CD8-positive, alpha-beta memory T cell (primary cell): ENCODE data around the gene CASP3. TPM values are rescaled to one million over a fixed set of nuclear protein-coding genes. Genes with fewer than 3 reads are reported as not detected.

ENCODE experiments used
- CTCF ChIA-PET: fragments of 350-600 bp; sonication (Branson Sonifier 250); formaldehyde crosslinking; loops from one replicate; lab custom pipeline; 2021; ENCODE audit warnings: antibody characterized with exemption; lab: Charles Lee
- POLR2A ChIA-PET: fragments of 350-600 bp; sonication (Branson Sonifier 250); formaldehyde crosslinking; loops from one replicate; lab custom pipeline; 2021; ENCODE audit warnings: antibody characterized with exemption; lab: Charles Lee
- DNase-seq, 5 donors: peaks; one replicate each; pipeline versions ENCODE4 v3.0.0 to v3.0.0-alpha.2; 2020 to 2022; ENCODE audit warnings: mixed read lengths in 1 of 5
- H3K27ac ChIP-seq: one replicate; pipeline ENCODE4 v1.7.0; 2013; ENCODE audit warnings: low read depth, mild to moderate bottlenecking, low read length, moderate library complexity
- H3K27me3 ChIP-seq: 2 replicates; pipeline ENCODE4 v1.7.0; 2013; ENCODE audit warnings: low read length, mild to moderate bottlenecking; ENCODE audit not compliant: insufficient read depth, poor library complexity, severe bottlenecking
- H3K36me3 ChIP-seq: 2 replicates; pipeline ENCODE4 v1.7.0; 2013; ENCODE audit warnings: mild to moderate bottlenecking, low read length, moderate library complexity; ENCODE audit not compliant: insufficient read depth
- H3K4me1 ChIP-seq: 2 replicates; pipeline ENCODE4 v1.7.0; 2013; ENCODE audit warnings: mild to moderate bottlenecking, low read length, moderate library complexity; ENCODE audit not compliant: insufficient read depth
- H3K4me3 ChIP-seq: 2 replicates; pipeline ENCODE4 v1.7.0; 2013; ENCODE audit warnings: mild to moderate bottlenecking, low read length
- H3K9me3 ChIP-seq: 2 replicates; pipeline ENCODE4 v1.7.0; 2013; ENCODE audit warnings: mild to moderate bottlenecking, low read length
- H3K27ac Mint-ChIP-seq, 8 donors: one replicate each; pipeline ENCODE4 v1.8.0; 2020 to 2021; ENCODE audit warnings: mixed read lengths in 8 of 8, mild to moderate bottlenecking in 6 of 8, inconsistent platforms in 3 of 8, moderate library complexity in 3 of 8
- H3K27me3 Mint-ChIP-seq, 2 donors: one replicate each; pipeline ENCODE4 v1.8.0; 2020 to 2021; ENCODE audit warnings: mixed read lengths in 2 of 2, mild to moderate bottlenecking in 1 of 2, moderate library complexity in 1 of 2
- H3K36me3 Mint-ChIP-seq, 3 donors: one replicate each; pipeline ENCODE4 v1.8.0; 2020 to 2021; ENCODE audit warnings: mixed read lengths in 3 of 3, inconsistent platforms in 1 of 3, mild to moderate bottlenecking in 1 of 3
- H3K4me1 Mint-ChIP-seq, 3 donors: one replicate each; pipeline ENCODE4 v1.8.0; 2020 to 2021; ENCODE audit warnings: mixed read lengths in 3 of 3, inconsistent platforms in 1 of 3, mild to moderate bottlenecking in 1 of 3
- H3K4me3 Mint-ChIP-seq, 7 donors: one replicate each; pipeline ENCODE4 v1.8.0; 2020 to 2021; ENCODE audit warnings: mixed read lengths in 7 of 7, mild to moderate bottlenecking in 6 of 7, moderate library complexity in 4 of 7, inconsistent platforms in 2 of 7
- H3K9me3 Mint-ChIP-seq, 5 donors: one replicate each; pipeline ENCODE4 v1.8.0; 2020 to 2022; ENCODE audit warnings: mixed read lengths in 5 of 5, mild to moderate bottlenecking in 3 of 5, moderate library complexity in 2 of 5, inconsistent platforms in 1 of 5
- polyA plus RNA-seq: library from polyadenylated mRNA; unstranded; fragments of 300-500 nt; fragmentation: Illumina TruSeq; gene quantifications from one replicate; pipeline ENCODE4 v1.2.3, GENCODE V29; 2021
- total RNA-seq, 2 experiments: library from RNA; stranded (reverse); gene quantifications; one replicate each; pipeline ENCODE4 v1.2.3, GENCODE V29; 2021

Gene CASP3
- total and polyA plus RNA-seq, 3 experiments from 2014 or later = 7.1 to 77.1 (median 75.1) TPM

GRCh38 chr4:184688005-184688404 is 38.8 kb upstream of the CASP3 start:
- no peak for DNase-seq
- Mint-ChIP-seq H3K4me1 (peaks cover 3 to 9% (median 6%) of the 10 kb centered on the region in 3 donors), H3K4me3 (no peak overlapping the region), H3K36me3 (peaks cover 10 to 47% (median 11%) of the 10 kb centered on the region in 3 donors), H3K27me3 (no peaks in the 10 kb centered on the region), H3K27ac (no peak overlapping the region), H3K9me3 (no peaks in the 10 kb centered on the region)
- POLR2A ChIA-PET = no interaction called here
- Histone ChIP-seq H3K4me3 (no peak overlapping the region), H3K9me3 (no peaks in the 10 kb centered on the region), H3K36me3 (no peaks in the 10 kb centered on the region), H3K4me1 (no peaks in the 10 kb centered on the region), H3K27me3 (no peaks in the 10 kb centered on the region), H3K27ac (no peak overlapping the region)
- CTCF ChIA-PET = no interaction called here

- H3K27ac Mint-ChIP-seq = peak overlapping the region in 3 of 8 donors; percentile 0 to 30 (median 10)
Observed at GRCh38 chr4:184684491-184685189, 35.4 kb upstream of the CASP3 start.

GRCh38 chr4:184681916-184682315 is 32.7 kb upstream of the CASP3 start:
- DNase-seq = no peak
- Mint-ChIP-seq H3K27ac (no peak overlapping the region), H3K36me3 (peaks cover 0 to 28% (median 4%) of the 10 kb centered on the region in 3 donors), H3K4me3 (no peak overlapping the region), H3K27me3 (no peaks in the 10 kb centered on the region), H3K9me3 (no peaks in the 10 kb centered on the region), H3K4me1 (peaks cover 3 to 9% (median 6%) of the 10 kb centered on the region in 3 donors)
- ChIA-PET CTCF (no interaction called here), POLR2A (no interaction called here)
- H3K4me3 ChIP-seq = no peak overlapping the region
- H3K27ac ChIP-seq = no peak overlapping the region
- no peaks in the 10 kb centered on the region for H3K9me3 ChIP-seq
- no peaks in the 10 kb centered on the region for H3K36me3 ChIP-seq
- no peaks in the 10 kb centered on the region for H3K27me3 ChIP-seq
- H3K4me1 ChIP-seq = no peaks in the 10 kb centered on the region

More at GRCh38 chr4:184684491-184685189, 35.4 kb upstream of the CASP3 start:
- Histone ChIP-seq H3K27me3 (no peaks in the 10 kb centered on the region), H3K36me3 (no peaks in the 10 kb centered on the region), H3K9me3 (no peaks in the 10 kb centered on the region), H3K27ac (peak overlapping the region; percentile 51), H3K4me1 (no peaks in the 10 kb centered on the region), H3K4me3 (no peak overlapping the region)
- ChIA-PET CTCF (no interaction called here), POLR2A (no interaction called here)
- DNase-seq = no peak
- H3K4me3 Mint-ChIP-seq = no peak overlapping the region
- peaks cover 0 to 39% (median 7%) of the 10 kb centered on the region in 3 donors for H3K36me3 Mint-ChIP-seq
- no peaks in the 10 kb centered on the region for H3K27me3 Mint-ChIP-seq
- H3K4me1 Mint-ChIP-seq = peaks cover 3 to 9% (median 6%) of the 10 kb centered on the region in 3 donors
- H3K9me3 Mint-ChIP-seq = no peaks in the 10 kb centered on the region

- Histone ChIP-seq H3K27ac (no peak overlapping the region), H3K9me3 (no peaks in the 10 kb centered on the region), H3K4me3 (no peak overlapping the region), H3K4me1 (no peaks in the 10 kb centered on the region), H3K36me3 (no peaks in the 10 kb centered on the region), H3K27me3 (no peaks in the 10 kb centered on the region)
- H3K9me3 Mint-ChIP-seq = no peaks in the 10 kb centered on the region
- H3K4me1 Mint-ChIP-seq = peaks cover 3 to 9% (median 6%) of the 10 kb centered on the region in 3 donors
- POLR2A ChIA-PET = no interaction called here
- CTCF ChIA-PET = no interaction called here
- no peak overlapping the region for H3K27ac Mint-ChIP-seq
- H3K4me3 Mint-ChIP-seq = no peak overlapping the region
- H3K36me3 Mint-ChIP-seq = peaks cover 0 to 20% (median 3%) of the 10 kb centered on the region in 3 donors
- H3K27me3 Mint-ChIP-seq = no peaks in the 10 kb centered on the region
- no peak for DNase-seq
Observed at GRCh38 chr4:184680698-184681097, 31.5 kb upstream of the CASP3 start.

GRCh38 chr4:184675821-184676492 is 26.7 kb upstream of the CASP3 start:
- Histone ChIP-seq H3K4me1 (no peaks in the 10 kb centered on the region), H3K36me3 (no peaks in the 10 kb centered on the region), H3K27ac (no peak overlapping the region), H3K9me3 (no peaks in the 10 kb centered on the region), H3K4me3 (no peak overlapping the region), H3K27me3 (no peaks in the 10 kb centered on the region)
- ChIA-PET POLR2A (no interaction called here), CTCF (no interaction called here)
- Mint-ChIP-seq H3K27ac (peak overlapping the region in 2 of 8 donors; percentile 41 to 60), H3K27me3 (no peaks in the 10 kb centered on the region), H3K9me3 (no peaks in the 10 kb centered on the region), H3K36me3 (peaks cover 0 to 36% (median 12%) of the 10 kb centered on the region in 3 donors), H3K4me1 (no peaks in the 10 kb centered on the region), H3K4me3 (no peak overlapping the region)
- DNase-seq = no peak

- POLR2A ChIA-PET = no interaction called here
Observed at GRCh38 chr4:184675018-184675417, 25.8 kb upstream of the CASP3 start.

GRCh38 chr4:184674011-184674410 is 24.8 kb upstream of the CASP3 start:
- Mint-ChIP-seq H3K27ac (no peak overlapping the region), H3K4me1 (peaks cover 11 to 14% (median 13%) of the 10 kb centered on the region in 3 donors), H3K36me3 (peaks cover 0 to 42% (median 18%) of the 10 kb centered on the region in 3 donors), H3K4me3 (no peak overlapping the region), H3K9me3 (no peaks in the 10 kb centered on the region), H3K27me3 (no peaks in the 10 kb centered on the region)
- Histone ChIP-seq H3K4me1 (peaks cover 7% of the 10 kb centered on the region), H3K36me3 (no peaks in the 10 kb centered on the region), H3K27me3 (no peaks in the 10 kb centered on the region), H3K27ac (no peak overlapping the region), H3K4me3 (no peak overlapping the region), H3K9me3 (no peaks in the 10 kb centered on the region)
- ChIA-PET POLR2A (interaction anchor here (0.6 kb wide), 1 partner anchor 549 kb away, joined by 3 read pairs; no protein-coding TSS in a partner anchor), CTCF (no interaction called here)
- DNase-seq = no peak

More at GRCh38 chr4:184675018-184675417, 25.8 kb upstream of the CASP3 start:
- Mint-ChIP-seq H3K27me3 (no peaks in the 10 kb centered on the region), H3K9me3 (no peaks in the 10 kb centered on the region), H3K36me3 (peaks cover 0 to 38% (median 12%) of the 10 kb centered on the region in 3 donors), H3K4me1 (peaks cover 1 to 4% (median 3%) of the 10 kb centered on the region in 3 donors), H3K4me3 (no peak overlapping the region), H3K27ac (no peak overlapping the region)
- Histone ChIP-seq H3K27me3 (no peaks in the 10 kb centered on the region), H3K4me3 (no peak overlapping the region), H3K4me1 (no peaks in the 10 kb centered on the region), H3K9me3 (no peaks in the 10 kb centered on the region), H3K27ac (no peak overlapping the region), H3K36me3 (no peaks in the 10 kb centered on the region)
- CTCF ChIA-PET = no interaction called here
- no peak for DNase-seq

- H3K9me3 Mint-ChIP-seq = no peaks in the 10 kb centered on the region
- CTCF ChIA-PET = interaction anchor here (0.7 to 1.0 kb wide), 2 partner anchors 10 to 62 kb away, joined by 3 to 4 read pairs; no protein-coding TSS in a partner anchor
Observed at GRCh38 chr4:184672741-184673140, 23.5 kb upstream of the CASP3 start.

More at GRCh38 chr4:184672741-184673140, 23.5 kb upstream of the CASP3 start:
- Histone ChIP-seq H3K27ac (no peak overlapping the region), H3K36me3 (no peaks in the 10 kb centered on the region), H3K4me1 (peaks cover 17% of the 10 kb centered on the region), H3K9me3 (no peaks in the 10 kb centered on the region), H3K27me3 (no peaks in the 10 kb centered on the region), H3K4me3 (no peak overlapping the region)
- H3K27ac Mint-ChIP-seq = peak overlapping the region in 1 of 8 donors; percentile 22
- no peak overlapping the region for H3K4me3 Mint-ChIP-seq
- DNase-seq = no peak
- H3K36me3 Mint-ChIP-seq = peaks cover 7 to 49% (median 26%) of the 10 kb centered on the region in 3 donors
- H3K4me1 Mint-ChIP-seq = peaks cover 23 to 26% (median 26%) of the 10 kb centered on the region in 3 donors
- H3K27me3 Mint-ChIP-seq = no peaks in the 10 kb centered on the region
- POLR2A ChIA-PET = interaction anchor here (0.6 kb wide), 1 partner anchor 426 kb away, joined by 4 read pairs; no protein-coding TSS in a partner anchor
